CD8-positive, alpha-beta memory T cell (primary cell): ENCODE results near the gene STK11IP. TPM values are rescaled to one million over a fixed set of nuclear protein-coding genes. Genes with fewer than 3 reads are reported as not detected.

ENCODE experiments used
- CTCF ChIA-PET: fragments of 350-600 bp; sonication (Branson Sonifier 250); formaldehyde crosslinking; loops from one replicate; lab custom pipeline; 2021; ENCODE audit warnings: antibody characterized with exemption; lab: Charles Lee
- POLR2A ChIA-PET: fragments of 350-600 bp; sonication (Branson Sonifier 250); formaldehyde crosslinking; loops from one replicate; lab custom pipeline; 2021; ENCODE audit warnings: antibody characterized with exemption; lab: Charles Lee
- DNase-seq, 5 donors: peaks; one replicate each; pipeline versions ENCODE4 v3.0.0 to v3.0.0-alpha.2; 2020 to 2022; ENCODE audit warnings: mixed read lengths in 1 of 5
- H3K27ac ChIP-seq: one replicate; pipeline ENCODE4 v1.7.0; 2013; ENCODE audit warnings: low read depth, mild to moderate bottlenecking, low read length, moderate library complexity
- H3K27me3 ChIP-seq: 2 replicates; pipeline ENCODE4 v1.7.0; 2013; ENCODE audit warnings: low read length, mild to moderate bottlenecking; ENCODE audit not compliant: insufficient read depth, poor library complexity, severe bottlenecking
- H3K36me3 ChIP-seq: 2 replicates; pipeline ENCODE4 v1.7.0; 2013; ENCODE audit warnings: mild to moderate bottlenecking, low read length, moderate library complexity; ENCODE audit not compliant: insufficient read depth
- H3K4me1 ChIP-seq: 2 replicates; pipeline ENCODE4 v1.7.0; 2013; ENCODE audit warnings: mild to moderate bottlenecking, low read length, moderate library complexity; ENCODE audit not compliant: insufficient read depth
- H3K4me3 ChIP-seq: 2 replicates; pipeline ENCODE4 v1.7.0; 2013; ENCODE audit warnings: mild to moderate bottlenecking, low read length
- H3K9me3 ChIP-seq: 2 replicates; pipeline ENCODE4 v1.7.0; 2013; ENCODE audit warnings: mild to moderate bottlenecking, low read length
- H3K27ac Mint-ChIP-seq, 8 donors: one replicate each; pipeline ENCODE4 v1.8.0; 2020 to 2021; ENCODE audit warnings: mixed read lengths in 8 of 8, mild to moderate bottlenecking in 6 of 8, inconsistent platforms in 3 of 8, moderate library complexity in 3 of 8
- H3K27me3 Mint-ChIP-seq, 2 donors: one replicate each; pipeline ENCODE4 v1.8.0; 2020 to 2021; ENCODE audit warnings: mixed read lengths in 2 of 2, mild to moderate bottlenecking in 1 of 2, moderate library complexity in 1 of 2
- H3K36me3 Mint-ChIP-seq, 3 donors: one replicate each; pipeline ENCODE4 v1.8.0; 2020 to 2021; ENCODE audit warnings: mixed read lengths in 3 of 3, inconsistent platforms in 1 of 3, mild to moderate bottlenecking in 1 of 3
- H3K4me1 Mint-ChIP-seq, 3 donors: one replicate each; pipeline ENCODE4 v1.8.0; 2020 to 2021; ENCODE audit warnings: mixed read lengths in 3 of 3, inconsistent platforms in 1 of 3, mild to moderate bottlenecking in 1 of 3
- H3K4me3 Mint-ChIP-seq, 7 donors: one replicate each; pipeline ENCODE4 v1.8.0; 2020 to 2021; ENCODE audit warnings: mixed read lengths in 7 of 7, mild to moderate bottlenecking in 6 of 7, moderate library complexity in 4 of 7, inconsistent platforms in 2 of 7
- H3K9me3 Mint-ChIP-seq, 5 donors: one replicate each; pipeline ENCODE4 v1.8.0; 2020 to 2022; ENCODE audit warnings: mixed read lengths in 5 of 5, mild to moderate bottlenecking in 3 of 5, moderate library complexity in 2 of 5, inconsistent platforms in 1 of 5
- polyA plus RNA-seq: library from polyadenylated mRNA; unstranded; fragments of 300-500 nt; fragmentation: Illumina TruSeq; gene quantifications from one replicate; pipeline ENCODE4 v1.2.3, GENCODE V29; 2021
- total RNA-seq, 2 experiments: library from RNA; stranded (reverse); gene quantifications; one replicate each; pipeline ENCODE4 v1.2.3, GENCODE V29; 2021

The STK11IP gene
- total and polyA plus RNA-seq, 3 experiments from 2014 or later = 12.6 to 32.2 (median 26.2) TPM

DNA sequence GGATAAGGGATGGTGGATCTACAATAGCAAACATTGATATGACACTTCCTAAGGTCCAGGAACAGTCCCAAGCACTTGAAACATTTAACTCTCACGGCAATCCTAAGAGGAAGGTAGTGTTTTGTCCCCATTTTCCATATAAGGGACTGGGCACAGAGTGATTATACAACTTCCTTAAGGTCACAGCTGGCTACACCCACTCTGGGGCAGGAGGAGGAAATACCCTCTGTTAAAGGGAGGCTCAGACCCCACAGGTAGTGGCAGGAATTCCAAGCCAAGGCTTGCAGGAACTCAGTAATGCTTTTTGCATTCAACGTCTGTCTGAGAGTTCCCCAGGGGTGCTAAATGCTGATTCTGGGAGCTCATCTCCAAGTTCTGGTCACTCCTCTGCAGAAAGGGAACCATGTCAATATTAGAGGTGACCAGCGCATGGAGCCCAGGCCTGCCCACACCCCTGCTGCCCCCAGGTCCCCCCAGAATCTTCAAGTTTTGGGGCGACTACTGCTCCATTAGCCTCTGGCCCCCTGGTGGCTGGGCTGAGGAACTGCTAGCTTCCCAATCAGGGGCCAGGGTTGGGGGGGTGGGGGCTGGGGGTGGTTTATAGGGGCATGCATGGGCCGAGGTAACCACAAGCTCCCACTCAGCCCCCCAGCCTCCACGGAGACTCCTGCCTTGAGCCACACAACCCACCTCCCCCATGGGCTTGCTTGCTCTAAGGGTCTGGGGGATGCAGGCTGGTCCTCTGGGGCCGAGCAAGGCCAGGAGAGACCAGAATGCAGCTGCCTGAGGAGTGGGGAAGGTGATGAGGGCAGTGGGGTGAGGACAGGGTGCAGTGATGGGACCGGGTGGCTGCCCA lies 37.4 kb upstream of the STK11IP start:
- peak in 3 of 5 donors; percentile 12 to 46 (median 30) for DNase-seq
- peaks cover 0 to 2% (median 0%) of the 10 kb centered on the region in 5 donors for H3K9me3 Mint-ChIP-seq
- no peaks in the 10 kb centered on the region for H3K36me3 Mint-ChIP-seq
- peaks cover 12 to 54% of the 10 kb centered on the region in 2 donors for H3K27me3 Mint-ChIP-seq
- Histone ChIP-seq H3K9me3 (no peaks in the 10 kb centered on the region), H3K4me1 (no peaks in the 10 kb centered on the region), H3K36me3 (no peaks in the 10 kb centered on the region), H3K27ac (no peak overlapping the region), H3K4me3 (no peak overlapping the region), H3K27me3 (no peaks in the 10 kb centered on the region)
- ChIA-PET POLR2A (no interaction called here), CTCF (interaction anchor here (0.5 to 3.9 kb wide), 15 partner anchors 9 to 202 kb away, joined by 3 to 13 read pairs (median 5); partner anchors contain the start of genes CHPF, OBSL1, STK11IP and TMEM198)
- no peak overlapping the region for H3K4me3 Mint-ChIP-seq
- no peak overlapping the region for H3K27ac Mint-ChIP-seq
- H3K4me1 Mint-ChIP-seq = no peaks in the 10 kb centered on the region

GRCh38 chr2:219560893-219561178 lies 36.8 kb upstream of the STK11IP start:
- no peaks in the 10 kb centered on the region for H3K9me3 ChIP-seq
- Mint-ChIP-seq H3K4me3 (no peak overlapping the region), H3K27me3 (peaks cover 13 to 54% of the 10 kb centered on the region in 2 donors), H3K9me3 (peaks cover 0 to 2% (median 0%) of the 10 kb centered on the region in 5 donors), H3K4me1 (no peaks in the 10 kb centered on the region), H3K36me3 (no peaks in the 10 kb centered on the region), H3K27ac (no peak overlapping the region)
- ChIA-PET POLR2A (no interaction called here), CTCF (interaction anchor here (0.5 to 3.9 kb wide), 13 partner anchors 10 to 203 kb away, joined by 3 to 13 read pairs (median 6); partner anchors contain the start of genes CHPF, OBSL1, STK11IP and TMEM198)
- H3K27ac ChIP-seq = no peak overlapping the region
- H3K4me3 ChIP-seq = no peak overlapping the region
- H3K27me3 ChIP-seq = no peaks in the 10 kb centered on the region
- no peaks in the 10 kb centered on the region for H3K36me3 ChIP-seq
- no peaks in the 10 kb centered on the region for H3K4me1 ChIP-seq
- DNase-seq = no peak

DNA sequence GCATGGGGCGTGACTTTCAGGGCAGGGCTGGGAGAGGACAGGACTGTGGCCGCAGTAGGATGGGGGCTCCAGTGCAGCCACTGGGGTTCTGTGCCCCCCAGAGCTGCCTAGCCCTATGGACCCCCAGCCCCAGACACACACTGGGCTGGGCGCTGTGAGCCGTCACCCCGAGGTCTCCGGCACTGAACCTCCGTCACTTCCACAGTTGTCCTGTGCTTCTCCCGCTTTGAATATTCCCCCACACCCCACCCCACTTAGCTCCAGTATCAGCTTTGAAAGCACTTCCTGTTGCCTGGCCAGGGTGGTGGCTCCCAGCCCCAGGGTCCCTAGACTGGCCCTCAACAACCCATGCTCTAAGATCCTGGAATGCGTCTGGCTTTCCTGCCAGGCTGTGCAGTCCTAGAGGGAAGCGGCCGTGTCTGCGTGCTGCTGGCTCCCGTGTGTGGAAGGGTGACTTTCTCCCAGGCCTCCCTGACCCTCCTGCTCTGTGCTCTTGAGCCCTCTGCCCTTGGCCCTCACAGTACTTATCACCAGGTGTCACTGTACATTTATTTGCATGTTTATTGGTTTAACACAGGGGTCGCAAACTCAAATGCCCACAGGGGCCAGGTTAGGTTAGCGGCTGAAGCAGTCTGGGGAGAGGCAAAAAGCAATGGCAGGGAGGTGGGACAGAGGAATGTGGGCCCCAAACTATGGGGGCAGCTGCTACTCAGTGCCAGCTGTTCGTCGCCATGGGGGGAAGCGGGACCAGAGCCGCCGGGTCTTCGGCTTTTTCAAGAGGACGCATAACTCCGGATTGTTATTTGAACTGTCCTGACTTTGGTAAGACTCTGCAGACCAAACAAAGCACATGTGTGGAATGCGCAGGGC lies 36.2 kb upstream of the STK11IP start:
- Mint-ChIP-seq H3K36me3 (no peaks in the 10 kb centered on the region), H3K9me3 (peaks cover 0 to 2% (median 0%) of the 10 kb centered on the region in 5 donors), H3K27me3 (peaks cover 14 to 56% of the 10 kb centered on the region in 2 donors), H3K4me3 (no peak overlapping the region), H3K27ac (no peak overlapping the region), H3K4me1 (no peaks in the 10 kb centered on the region)
- ChIA-PET POLR2A (no interaction called here), CTCF (interaction anchor here (0.9 to 3.9 kb wide), 7 partner anchors 9 to 81 kb away, joined by 3 to 13 read pairs (median 12); partner anchors contain the start of genes CHPF, OBSL1 and TMEM198)
- Histone ChIP-seq H3K27me3 (no peaks in the 10 kb centered on the region), H3K27ac (no peak overlapping the region), H3K9me3 (no peaks in the 10 kb centered on the region), H3K36me3 (no peaks in the 10 kb centered on the region), H3K4me1 (no peaks in the 10 kb centered on the region), H3K4me3 (no peak overlapping the region)
- DNase-seq = peak in 1 of 5 donors; percentile 40

- H3K27ac Mint-ChIP-seq = no peak overlapping the region
- DNase-seq = peak in 1 of 5 donors; percentile 38
- no peaks in the 10 kb centered on the region for H3K36me3 Mint-ChIP-seq
- H3K4me1 ChIP-seq = no peaks in the 10 kb centered on the region
- H3K27ac ChIP-seq = no peak overlapping the region
- H3K4me1 Mint-ChIP-seq = no peaks in the 10 kb centered on the region
- ChIA-PET CTCF (interaction anchor here (1.4 to 3.9 kb wide), 6 partner anchors 9 to 80 kb away, joined by 3 to 13 read pairs (median 10); partner anchors contain the start of genes CHPF, OBSL1 and TMEM198), POLR2A (no interaction called here)
- H3K9me3 ChIP-seq = no peaks in the 10 kb centered on the region
- peaks cover 0 to 4% (median 0%) of the 10 kb centered on the region in 5 donors for H3K9me3 Mint-ChIP-seq
- no peaks in the 10 kb centered on the region for H3K36me3 ChIP-seq
- no peak overlapping the region for H3K4me3 ChIP-seq
- no peak overlapping the region for H3K4me3 Mint-ChIP-seq
- H3K27me3 ChIP-seq = no peaks in the 10 kb centered on the region
- peaks cover 17 to 56% of the 10 kb centered on the region in 2 donors for H3K27me3 Mint-ChIP-seq
Measured at GRCh38 chr2:219562049-219563020, 35.3 kb upstream of the STK11IP start.

DNA sequence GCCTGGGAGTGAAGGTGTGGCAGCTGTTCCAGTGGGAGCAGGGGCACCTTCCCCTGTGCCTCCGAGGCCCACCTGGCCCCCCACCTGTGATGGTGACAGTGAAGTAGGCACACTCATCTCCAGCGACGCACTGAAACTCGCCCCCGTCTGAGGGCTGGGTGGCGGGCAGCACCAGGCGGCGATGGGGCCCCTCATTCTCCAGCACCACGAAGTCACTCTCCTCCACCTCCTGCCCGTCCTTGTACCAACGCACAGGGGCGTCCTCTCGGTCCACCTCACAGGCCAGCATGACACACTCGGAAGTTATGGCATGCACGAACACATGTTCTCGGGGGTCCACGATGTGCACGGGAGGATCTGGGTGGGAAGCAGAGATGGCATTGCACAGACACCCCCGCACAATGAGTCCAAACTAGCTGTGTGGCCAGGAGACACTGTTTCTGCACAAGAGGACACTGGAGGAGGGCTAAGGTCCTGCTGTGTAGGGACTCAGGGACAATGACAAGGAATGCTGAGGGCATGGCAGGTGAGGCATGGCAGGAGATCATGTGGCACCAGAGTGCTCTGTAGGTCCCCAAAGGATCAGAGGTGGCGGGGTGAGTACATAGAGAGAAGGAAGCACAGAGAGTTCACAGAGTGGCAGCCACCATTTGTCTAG lies 34.3 kb upstream of the STK11IP start:
- Histone ChIP-seq H3K4me3 (no peak overlapping the region), H3K9me3 (no peaks in the 10 kb centered on the region), H3K27ac (no peak overlapping the region), H3K4me1 (no peaks in the 10 kb centered on the region), H3K27me3 (no peaks in the 10 kb centered on the region), H3K36me3 (no peaks in the 10 kb centered on the region)
- Mint-ChIP-seq H3K27me3 (peaks cover 17 to 59% of the 10 kb centered on the region in 2 donors), H3K36me3 (no peaks in the 10 kb centered on the region), H3K9me3 (peaks cover 0 to 4% (median 0%) of the 10 kb centered on the region in 5 donors), H3K27ac (no peak overlapping the region), H3K4me1 (no peaks in the 10 kb centered on the region), H3K4me3 (no peak overlapping the region)
- ChIA-PET POLR2A (no interaction called here), CTCF (interaction anchor here (1.4 to 3.9 kb wide), 3 partner anchors 20 to 38 kb away, joined by 3 to 12 read pairs (median 4); partner anchors contain the start of genes CHPF and TMEM198)
- no peak for DNase-seq

DNA sequence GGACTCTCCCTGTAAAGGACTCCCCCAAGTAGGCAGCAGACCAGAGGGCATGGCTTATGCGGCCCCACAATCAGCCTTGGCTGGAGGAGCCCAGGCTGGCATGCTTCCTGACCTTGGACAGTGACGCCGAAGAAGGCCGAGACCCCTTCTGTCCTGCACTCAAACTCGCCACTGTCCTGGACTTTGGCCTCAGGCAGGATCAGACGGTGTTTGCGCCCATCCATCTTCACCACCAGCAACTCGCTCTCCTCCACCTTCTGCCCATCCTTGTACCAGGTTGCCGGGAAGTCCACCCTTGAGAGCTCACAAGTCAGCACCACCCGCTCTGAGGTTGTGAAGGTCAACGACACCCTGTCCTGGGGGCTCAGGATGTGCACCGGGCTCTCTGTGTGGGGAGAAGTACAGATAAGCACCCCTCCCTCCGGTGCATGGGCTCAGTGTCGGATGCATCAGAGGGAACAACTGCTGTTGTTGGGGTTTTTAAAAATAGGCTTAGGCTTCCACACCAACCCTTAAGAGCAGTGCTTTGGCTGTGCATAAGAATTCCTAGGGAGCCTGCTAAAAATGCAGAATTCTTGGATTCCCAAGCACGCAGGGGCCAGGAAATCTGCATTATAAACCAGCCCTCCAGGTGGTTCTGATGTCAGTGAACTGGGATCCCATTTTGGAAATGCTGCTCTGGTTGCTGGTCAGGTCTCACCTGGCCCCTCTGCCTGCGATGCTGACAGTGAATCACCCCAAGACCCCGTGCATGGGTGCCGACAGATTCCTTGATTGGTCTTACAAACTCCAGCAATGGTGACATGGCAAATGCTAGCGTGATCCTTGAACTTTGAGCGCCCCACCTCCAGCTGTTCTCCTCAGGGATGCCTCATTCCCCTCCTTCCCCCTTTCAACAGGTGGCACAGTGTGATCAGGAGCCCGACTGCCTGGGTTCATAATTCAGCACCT lies 32.3 kb upstream of the STK11IP start:
- peaks cover 0 to 4% (median 0%) of the 10 kb centered on the region in 3 donors for H3K4me1 Mint-ChIP-seq
- H3K36me3 Mint-ChIP-seq = no peaks in the 10 kb centered on the region
- no peaks in the 10 kb centered on the region for H3K36me3 ChIP-seq
- POLR2A ChIA-PET = no interaction called here
- H3K27ac Mint-ChIP-seq = no peak overlapping the region
- no peaks in the 10 kb centered on the region for H3K27me3 ChIP-seq
- CTCF ChIA-PET = interaction anchor here (0.8 kb wide), 1 partner anchor 14 kb away, joined by 5 read pairs; no protein-coding TSS in a partner anchor
- no peaks in the 10 kb centered on the region for H3K9me3 ChIP-seq
- no peak overlapping the region for H3K4me3 ChIP-seq
- H3K27ac ChIP-seq = no peak overlapping the region
- no peaks in the 10 kb centered on the region for H3K4me1 ChIP-seq
- peaks cover 0 to 4% (median 0%) of the 10 kb centered on the region in 5 donors for H3K9me3 Mint-ChIP-seq
- DNase-seq = no peak
- H3K27me3 Mint-ChIP-seq = peaks cover 13 to 67% of the 10 kb centered on the region in 2 donors
- H3K4me3 Mint-ChIP-seq = no peak overlapping the region
